Limb (tissue), 2 donors: ENCODE results near the gene EHMT1.

Source experiments
- DNase-seq, 2 donors: peaks; one replicate each; pipeline ENCODE4 v3.0.0-alpha.2; 2016; ENCODE audit errors: extremely low spot score in 2 of 2

The EHMT1 gene

DNA sequence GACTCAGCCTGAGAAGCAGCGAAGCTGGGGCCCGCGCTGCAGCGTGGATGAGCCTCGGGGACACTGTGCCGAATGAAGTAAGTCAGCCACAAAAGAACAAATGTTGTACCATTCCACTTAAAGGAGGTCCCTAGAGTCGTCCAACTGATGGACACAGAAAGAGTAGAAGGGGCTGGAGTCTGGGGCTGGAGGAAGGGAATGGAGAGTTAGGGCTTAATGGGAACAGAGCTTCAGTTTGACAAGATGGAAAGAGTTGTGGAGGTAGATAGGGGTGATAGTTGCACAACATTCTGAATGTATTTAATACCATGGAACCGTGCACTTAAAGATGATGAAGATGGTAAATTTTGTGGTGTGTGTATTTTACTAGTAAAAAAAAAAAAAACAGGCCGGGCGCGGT, 119.9 kb downstream of the EHMT1 start:
- DNase-seq, result no peak

DNA sequence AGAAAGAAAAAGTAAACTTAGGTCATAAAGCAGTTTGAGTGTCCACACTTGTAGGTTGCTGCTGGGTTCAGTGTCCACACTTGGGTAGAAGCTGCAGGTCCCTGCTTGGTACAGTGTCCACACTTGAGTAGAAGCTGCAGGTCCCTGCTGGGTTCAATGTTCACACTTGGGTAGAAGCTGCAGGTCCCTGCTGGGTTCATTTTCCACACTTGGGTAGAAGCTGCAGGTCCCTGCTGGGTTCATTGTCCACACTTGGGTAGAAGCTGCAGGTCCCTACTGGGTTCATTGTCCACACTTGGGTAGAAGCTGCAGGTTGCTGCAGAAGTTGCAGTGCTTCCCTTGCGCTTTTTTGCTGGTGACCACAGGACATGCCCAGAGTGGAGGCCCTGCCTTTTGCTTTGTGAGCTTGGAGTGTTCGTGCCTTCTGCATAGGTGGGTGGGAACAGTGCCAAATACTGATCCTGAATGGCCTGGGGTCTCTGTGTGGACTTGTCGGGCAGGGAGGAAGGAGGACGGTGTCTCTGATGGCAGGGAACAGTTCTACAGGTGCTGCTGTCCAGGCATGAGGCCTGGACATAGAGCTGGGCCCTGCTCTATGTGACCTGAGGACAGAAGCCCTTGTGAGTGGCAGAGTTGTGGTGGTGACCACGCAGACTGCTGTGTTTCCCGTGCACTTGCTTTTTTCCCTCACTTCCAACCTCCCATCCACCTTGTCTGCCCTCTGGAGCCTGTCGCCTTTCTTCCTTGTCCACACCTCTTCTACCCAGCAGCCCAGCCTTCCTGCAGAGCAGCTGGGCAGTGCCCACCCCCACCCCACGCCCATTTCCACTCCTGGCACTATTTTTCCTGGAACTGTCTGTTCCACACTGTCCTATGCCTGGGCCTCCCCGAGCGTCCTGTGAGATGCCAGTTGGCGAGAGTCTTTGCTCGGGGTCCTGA, 120.8 kb downstream of the EHMT1 start:
- no peak for DNase-seq

DNA sequence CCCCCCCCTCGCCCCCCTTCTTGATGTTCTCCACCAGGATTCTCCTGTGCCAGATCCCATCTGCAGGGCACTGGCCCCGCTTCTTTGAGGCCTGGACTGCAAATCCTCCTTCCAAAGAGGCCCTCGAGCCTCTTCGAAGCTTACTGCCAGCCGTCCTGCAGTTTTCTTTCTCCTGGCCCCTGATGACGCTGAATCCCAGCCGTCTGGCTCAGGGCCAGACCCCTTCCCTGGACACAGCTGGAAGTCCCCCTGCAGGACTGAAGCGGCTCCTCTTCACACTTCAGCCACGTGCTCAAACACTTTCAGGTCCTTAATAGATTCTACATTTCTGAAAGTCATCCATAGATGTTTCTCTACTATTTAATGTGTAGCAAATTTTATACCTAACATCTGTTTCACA, 121.5 kb downstream of the EHMT1 start:
- DNase-seq, result peak; percentile 50 to 74

DNA sequence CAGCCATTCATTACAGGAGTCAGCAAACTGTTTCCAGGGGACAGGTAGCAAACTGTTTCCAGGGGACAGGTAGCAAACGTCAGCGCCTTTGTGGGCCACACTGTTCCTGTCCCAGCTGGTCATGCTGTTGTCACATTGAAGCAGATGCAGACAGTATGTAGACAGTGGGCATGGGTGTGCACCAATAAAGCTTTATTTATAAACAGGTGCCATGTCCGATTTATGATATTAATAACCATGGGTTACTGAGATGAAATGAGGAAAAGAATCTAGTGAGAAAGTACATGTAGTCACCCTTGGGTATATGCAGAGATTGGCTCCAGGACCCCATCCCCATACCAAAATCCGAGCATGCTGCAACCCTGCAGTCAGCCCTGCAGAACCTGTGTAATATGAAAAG, 122.5 kb downstream of the EHMT1 start:
- DNase-seq, result no peak

DNA sequence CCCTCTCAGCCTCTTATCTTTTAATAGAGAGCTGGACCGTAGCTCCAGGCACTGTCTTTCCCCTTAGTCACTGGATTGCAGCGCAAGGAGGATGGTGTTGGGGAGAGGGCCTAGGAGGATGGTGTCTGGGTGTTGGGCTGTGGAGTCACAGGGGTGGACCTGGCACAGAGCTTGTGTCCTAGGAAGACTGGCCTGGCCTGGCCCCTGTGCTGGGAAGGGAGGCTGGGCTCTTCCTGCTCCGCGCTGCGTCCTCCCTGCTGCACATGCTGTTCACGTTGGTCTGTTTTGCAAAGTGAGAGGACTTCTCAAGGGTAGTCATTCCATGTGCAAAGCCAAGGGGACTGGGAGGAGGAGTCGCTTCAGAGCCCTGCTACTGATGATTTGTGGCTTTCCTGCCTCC, 123.9 kb downstream of the EHMT1 start:
- DNase-seq, result no peak

DNA sequence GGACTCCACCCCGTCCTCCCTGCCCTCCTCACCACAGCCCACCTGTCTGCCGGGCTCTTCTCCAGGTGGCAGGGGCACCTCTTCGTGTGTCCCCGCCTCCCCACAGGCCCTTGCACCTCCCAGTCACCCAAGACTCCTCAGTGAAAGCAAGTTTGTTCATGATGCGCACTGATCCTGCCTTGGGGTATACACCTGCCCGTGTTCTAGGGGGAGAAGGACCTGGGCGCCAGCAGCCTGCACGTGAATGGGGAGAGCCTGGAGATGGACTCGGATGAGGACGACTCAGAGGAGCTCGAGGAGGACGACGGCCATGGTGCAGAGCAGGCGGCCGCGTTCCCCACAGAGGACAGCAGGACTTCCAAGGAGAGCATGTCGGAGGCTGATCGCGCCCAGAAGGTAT, 124.9 kb downstream of the EHMT1 start:
- no peak for DNase-seq

DNA sequence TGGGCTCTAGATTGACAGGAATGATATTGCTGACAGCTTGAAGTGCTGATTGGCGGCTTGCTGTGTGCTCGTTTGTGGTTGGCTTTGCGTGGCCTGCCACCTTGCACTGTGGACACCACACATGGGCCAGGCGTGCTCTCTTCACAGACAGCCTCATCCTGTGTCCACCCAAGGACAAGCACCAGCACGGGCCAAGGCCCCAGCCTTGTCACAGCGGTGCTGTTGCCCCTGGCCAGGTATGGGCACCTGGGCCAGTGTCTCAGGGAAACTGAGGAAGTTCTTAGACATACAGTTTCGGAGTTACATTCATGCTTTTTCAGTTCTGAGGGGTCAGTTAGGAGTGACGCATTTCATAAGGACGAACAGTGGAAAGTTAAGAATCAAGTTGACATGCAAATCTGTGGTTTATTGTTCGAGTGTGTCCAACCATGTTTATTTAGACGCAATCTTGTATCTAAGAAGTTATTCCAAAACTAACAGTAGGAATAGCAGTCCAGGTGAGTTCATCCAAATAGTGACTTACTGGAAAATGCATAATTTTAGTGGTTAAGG, 125.9 kb downstream of the EHMT1 start:
- DNase-seq, result no peak

DNA sequence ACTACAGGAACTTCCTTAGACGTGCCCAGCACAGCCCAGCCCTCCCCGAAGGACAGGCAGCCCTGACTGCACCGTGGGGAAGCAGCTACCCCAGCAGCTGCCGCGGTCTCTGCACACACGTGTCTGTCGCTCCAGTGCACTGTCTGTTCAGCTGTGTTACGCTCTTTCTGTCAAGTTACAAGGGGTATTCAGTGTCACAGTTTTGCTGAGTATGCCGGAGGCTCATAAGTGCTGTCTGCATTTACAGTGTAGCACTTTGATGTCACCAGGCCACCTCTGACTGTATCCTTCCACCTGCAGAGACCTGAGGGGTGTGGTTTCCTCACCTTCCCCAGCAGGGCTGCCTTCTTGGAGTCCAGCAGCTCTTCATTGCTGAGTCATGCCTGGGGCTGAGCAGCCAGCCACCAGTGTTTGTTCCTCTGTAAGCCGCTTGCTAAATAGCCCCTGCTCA, 126.8 kb downstream of the EHMT1 start:
- DNase-seq, result peak in 1 of 2 donors; percentile 37

DNA sequence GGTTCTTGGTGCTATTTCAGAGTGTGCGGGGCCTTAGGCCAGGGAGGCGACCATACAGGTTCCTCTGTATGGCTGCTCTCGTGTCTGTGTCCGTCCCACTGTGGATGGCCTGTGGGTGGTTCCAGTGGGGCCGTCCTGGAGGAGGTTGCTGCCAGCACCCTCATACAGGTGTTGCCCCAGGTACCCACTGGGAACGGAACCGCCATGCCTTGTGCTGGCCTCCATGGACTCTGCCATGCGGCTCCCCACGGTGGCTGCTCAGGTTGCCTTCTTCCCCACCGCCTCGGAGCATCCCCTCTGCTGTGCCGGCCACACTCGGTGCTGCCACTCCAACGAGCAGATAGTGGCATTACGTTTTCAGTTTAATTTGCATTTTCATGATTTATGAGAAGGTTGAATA, 129.5 kb downstream of the EHMT1 start:
- DNase-seq, result no peak

DNA sequence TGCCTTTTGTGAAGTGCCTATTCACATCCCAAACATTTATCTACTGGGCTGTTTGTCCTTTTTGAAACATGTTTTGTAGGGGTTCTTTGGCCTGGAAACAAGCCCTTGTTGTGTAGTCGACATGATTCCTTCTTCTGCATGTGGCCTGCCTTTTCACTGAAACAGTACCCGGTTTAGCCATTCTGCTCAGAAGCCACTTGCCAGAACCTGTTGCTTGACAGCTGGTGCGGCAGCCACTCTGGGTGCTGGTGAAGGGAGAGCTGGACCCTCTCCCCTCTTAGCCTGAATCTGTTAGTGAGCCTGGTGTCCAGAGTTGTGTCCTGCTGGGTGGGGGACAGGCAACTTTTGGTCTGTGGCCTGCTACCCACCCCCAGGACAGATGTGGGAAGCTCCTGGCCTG, 129.9 kb downstream of the EHMT1 start:
- DNase-seq, result no peak

DNA sequence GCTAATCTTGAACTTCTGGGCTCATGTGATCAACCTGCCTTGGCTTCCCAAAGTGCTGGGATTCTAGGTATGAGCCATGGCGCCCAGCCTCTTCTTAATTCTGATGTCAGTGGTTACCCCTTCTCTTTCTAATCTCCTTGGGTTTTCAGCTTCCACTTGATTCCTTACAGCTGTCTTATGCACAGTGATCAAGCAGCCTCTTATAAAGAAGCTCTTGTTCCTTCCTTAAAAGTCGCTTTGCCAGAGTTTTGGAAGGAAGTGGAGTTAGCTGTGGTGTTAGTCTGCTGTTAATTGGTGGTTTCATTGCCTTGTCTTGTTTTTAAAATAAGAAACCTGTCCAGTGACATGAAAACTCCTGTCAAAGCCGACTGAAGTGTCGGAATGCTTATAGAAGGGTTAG, 130.7 kb downstream of the EHMT1 start:
- no peak for DNase-seq

DNA sequence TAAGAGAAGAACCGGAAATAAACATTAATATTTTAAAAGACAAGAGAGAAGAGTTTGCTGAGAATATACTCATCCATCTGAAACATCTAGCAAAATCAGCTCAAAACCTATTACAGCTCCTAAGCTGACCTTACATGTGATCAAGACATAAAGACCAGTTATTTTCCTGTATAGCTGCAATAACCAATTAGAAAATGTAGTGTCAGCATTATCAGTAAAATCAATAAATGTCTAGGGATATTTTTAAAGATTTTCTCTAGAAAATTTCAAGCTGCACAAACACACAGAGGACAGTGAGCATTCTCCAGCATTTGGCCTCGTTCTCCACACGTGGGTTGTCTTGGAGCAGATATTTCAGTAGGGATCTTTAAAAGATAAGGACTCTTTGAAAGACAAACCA, 131.2 kb downstream of the EHMT1 start:
- DNase-seq, result no peak

DNA sequence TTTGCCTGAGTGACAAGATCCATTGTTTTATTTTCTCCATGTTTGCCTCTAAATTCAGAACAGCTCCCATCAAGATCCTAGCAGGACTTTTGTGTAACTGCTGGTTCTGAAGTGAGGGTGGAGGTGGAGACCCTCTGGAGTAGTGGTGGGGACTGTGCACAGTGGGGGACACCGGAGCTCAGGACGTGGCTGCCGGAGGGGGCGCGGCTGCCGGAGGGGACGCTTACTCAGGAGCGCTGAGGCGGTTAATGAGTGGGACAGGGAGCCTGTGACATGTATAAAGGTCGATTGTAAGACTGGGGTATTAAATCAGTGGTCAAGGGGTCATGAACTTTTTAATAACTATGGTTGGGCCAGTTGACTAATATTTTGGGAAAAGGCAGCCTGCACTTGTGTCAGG, 131.8 kb downstream of the EHMT1 start:
- no peak for DNase-seq

DNA sequence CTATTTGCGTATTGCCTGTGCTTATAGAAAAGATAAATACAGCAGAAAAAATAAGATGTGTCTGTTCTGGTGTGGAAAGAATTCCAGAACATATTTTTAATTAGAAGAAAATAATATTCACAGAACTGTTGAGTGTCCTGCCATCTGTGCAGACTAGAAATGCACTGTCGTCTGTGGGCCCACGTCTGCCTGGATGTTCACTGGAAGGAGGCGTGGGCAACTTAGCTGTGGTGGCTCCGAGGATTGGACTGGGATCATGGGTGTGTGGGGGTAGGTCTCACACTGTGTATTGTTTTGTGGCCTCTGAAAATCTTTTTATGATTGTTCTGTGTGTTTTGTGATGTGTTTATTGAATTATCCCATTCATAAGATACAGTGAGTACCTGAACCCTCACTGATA, 132.8 kb downstream of the EHMT1 start:
- no peak for DNase-seq

DNA sequence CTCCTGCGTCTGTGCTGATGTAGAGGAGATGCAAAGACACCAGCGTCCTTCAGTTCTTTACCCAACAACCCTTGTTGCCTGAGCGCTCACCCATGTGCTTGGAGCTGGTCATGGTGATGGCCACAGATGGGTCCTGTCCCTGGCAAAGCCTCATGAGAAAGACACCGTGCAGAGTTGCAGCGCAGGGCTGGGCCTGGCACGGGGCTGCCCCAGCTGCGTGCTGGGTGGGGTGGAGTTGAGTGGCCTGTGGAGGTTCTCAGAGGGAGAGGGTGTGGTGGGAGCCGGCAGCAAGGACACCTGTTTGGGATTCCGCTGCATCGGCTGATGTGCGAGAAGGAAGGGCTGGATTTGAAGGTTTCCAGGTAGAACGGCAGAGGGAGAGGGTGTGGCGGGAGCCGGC, 133.6 kb downstream of the EHMT1 start:
- DNase-seq, result no peak

DNA sequence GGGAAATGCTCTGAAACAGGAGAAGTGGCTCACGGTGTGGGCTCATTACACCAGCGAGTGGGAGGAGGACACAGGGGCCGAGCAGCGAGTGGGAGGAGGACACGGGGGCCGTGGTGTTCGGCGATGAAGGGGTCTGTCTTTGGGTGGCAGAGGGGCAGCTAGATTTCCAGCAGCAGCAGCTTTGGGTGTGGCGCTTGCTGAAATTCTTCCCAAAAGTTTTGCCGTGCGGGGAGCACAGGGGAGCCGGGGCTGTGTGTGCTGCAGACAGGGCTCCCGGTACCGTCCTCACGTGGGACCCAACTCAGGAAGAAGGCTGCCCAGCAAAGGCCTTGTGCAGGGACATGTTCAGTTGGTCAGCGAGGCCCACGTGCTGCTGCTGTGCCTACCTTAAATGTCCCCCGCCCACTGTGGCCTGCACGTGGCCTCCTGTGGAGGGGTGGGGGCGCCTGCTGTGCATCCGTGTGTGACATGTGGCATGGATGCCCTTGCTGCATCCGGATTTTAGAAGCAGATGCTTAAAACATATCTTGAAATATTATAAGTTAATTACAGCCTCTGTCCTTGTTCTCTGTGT, 134.5 kb downstream of the EHMT1 start:
- no peak for DNase-seq

DNA sequence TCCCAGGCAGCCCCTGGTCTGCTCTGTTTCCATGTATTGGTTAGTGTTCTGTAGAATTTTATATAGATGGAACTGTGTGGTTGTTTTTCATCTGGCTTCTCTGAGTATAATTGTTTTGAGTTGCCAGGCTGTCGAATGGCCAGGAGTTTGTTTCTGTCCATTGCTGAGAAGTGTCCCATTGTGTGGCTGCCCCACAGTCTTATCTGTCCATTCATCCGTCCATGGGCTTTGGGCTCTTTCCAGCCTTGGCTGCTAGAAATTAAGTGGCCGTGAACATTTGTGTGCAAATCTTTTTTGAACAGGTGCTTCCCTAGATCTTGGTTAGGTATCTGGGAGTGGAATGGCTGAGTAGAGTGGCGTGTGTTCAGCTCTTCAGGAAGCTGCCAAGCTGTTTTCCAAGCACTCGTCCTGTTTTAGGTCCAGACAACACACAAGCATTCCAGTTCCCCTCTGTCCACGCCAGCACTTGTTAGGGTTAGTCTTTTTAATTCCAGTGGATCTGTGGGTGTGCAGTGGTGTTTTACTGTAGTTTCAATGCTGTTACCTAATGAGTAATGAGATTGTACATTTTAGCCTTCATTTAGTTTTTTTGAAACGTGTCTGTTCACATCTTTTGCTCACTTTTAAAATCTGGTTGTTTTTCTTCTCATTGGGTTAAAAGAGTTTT, 136.6 kb downstream of the EHMT1 start:
- no peak for DNase-seq

DNA sequence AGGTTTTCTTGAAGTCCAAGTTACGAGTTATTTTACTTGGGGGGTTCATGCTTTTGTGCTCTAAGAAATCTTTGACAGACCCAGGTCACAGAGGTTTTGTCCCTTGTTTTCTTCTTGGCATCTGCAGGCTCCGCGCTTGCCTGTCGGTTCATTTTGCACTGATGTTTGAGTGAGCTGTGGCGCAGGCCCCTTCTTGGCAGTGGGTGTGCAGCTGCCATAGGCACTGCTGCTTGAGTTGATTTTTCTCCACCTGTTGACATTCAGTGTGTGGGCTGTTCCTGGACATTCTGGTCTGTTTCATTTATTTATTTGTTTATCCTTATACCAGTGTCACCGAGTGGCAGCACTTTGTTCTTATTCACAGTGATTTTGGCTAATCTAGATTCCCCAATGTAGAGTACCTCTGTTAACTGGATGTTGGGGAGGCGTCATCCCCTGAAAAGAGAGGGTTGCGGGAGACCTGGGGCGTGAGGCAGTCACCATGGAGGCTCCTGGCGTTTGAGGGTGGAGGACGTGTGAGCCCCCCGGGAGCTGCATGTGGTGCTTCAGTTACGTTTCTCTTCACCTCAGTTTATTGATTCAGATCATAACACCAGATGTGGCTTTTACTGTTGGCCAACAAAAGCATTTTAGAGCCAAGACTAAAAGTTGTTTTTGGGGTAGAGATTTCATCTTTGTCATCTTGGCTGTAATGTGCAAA, 137.4 kb downstream of the EHMT1 start:
- no peak for DNase-seq

DNA sequence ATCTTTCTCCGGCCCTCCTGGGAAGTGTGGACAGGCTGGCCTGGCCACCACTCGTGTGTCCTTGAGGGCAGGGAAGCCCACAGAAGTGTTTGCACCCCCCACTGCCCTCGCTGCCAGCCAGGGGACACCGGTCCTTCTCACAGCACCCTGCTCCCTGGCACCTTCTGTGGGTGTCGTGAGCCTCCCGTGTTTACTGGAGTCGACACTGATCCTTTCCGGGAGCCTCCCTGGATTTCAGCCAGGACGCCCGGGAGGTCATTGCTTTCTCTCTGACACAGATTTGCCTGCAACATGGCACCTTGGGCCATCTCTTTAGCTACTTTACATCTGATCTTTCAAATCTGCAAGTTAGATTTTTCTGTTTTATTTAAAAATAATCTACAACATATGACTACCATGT, 138.3 kb downstream of the EHMT1 start:
- no peak for DNase-seq

DNA sequence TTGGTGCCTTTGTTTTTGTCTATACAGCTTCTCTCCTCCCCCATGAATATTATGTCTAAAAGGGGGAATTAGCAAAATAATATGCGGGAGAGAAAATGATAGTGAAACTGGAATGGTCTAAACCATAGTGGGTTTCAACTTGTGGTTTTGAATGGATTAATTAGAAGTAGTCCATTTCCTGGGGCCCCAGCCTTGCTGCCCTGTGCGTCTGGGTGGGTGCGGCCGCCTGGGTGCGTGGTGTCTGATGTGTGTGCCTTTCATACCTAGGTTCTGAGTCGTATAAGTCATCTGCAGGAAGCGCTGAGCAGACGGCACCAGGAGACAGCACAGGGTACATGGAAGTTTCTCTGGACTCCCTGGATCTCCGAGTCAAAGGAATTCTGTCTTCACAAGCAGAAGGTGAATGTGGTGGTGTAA, 138.8 kb downstream of the EHMT1 start:
- DNase-seq, result no peak

DNA sequence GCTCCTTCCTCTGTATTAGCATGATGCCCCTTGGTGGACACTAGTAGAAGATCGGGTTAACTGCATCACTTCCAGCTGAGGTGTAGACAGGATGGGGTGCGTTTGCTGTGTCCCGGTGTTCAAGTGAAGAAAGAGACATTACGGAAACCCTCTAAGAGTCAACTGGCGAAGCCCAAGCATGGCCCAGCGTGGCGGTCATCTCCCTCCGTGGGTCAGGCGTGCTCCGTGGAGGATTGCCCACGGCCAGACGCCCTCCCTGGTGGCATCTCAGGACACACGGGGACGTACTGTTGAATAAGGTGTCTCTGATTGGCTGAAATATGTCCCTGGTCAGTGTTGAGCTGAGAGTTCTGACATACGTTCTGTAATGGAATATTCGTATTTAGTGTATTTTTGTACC, 139.3 kb downstream of the EHMT1 start:
- DNase-seq, result no peak

DNA sequence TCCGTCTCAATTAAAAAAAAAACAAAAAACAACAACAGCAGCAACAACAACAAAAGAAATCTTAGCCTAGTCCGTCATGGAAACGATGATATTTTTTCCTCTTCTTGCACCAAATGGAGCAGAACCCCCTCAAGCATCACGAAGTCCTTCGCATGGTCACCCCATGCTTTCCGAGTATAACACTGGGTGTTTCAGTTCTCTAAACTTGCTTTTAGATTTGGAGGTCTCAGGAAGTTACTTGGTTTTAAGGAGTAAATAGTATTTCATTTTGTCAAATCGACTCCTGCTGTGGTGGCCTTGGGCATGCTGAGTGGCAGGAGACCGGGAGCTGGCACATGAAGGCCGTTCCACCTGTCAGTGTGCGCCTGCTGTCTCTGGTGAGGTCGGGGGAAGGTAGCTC, 140.3 kb downstream of the EHMT1 start:
- no peak for DNase-seq
